SK-N-MC (cell line): ENCODE results near the gene KLK2.

Source experiments
- EZH2 ChIP-seq: fragments of 200-600 bp; sonication (generic); IDR thresholded peaks from one replicate; pipeline ENCODE4 v1.6.1; 2017; ENCODE audit warnings: antibody characterized with exemption
- FOXP2 ChIP-seq: optimal IDR thresholded peaks from 2 replicates; pipeline ENCODE3; 2011; ENCODE audit warnings: mild to moderate bottlenecking, moderate library complexity; ENCODE audit not compliant: insufficient read depth; ENCODE audit errors: extremely low read length, control extremely low read depth
- POLR2AphosphoS5 ChIP-seq: IDR thresholded peaks from 2 replicates; pipeline ENCODE4 v1.6.1; 2012; ENCODE audit warnings: mild to moderate bottlenecking, low read depth, low read length, borderline replicate concordance

GRCh38 chr19:50878851-50879250 is 5.6 kb downstream of the KLK2 start:
- TF ChIP-seq POLR2AphosphoS5 (no peak), EZH2 (no peak), FOXP2 (no peak)
